Stimulated activated naive CD8-positive, alpha-beta T cell treated with anti-CD3 and anti-CD28 coated beads, Interleukin-15, amount 100 ng/mL, for 72 hours (primary cell): Measurements from ENCODE around the gene EDN2.

Source experiments
- ATAC-seq: fragments of 150-1000 bp; cut with Tn5 transposase; 2 replicates; pipeline ENCODE4 v1.10.0; 2021; ENCODE audit warnings: mild to moderate bottlenecking, moderate library complexity
- DNase-seq, 2 donors: peaks; one replicate each; pipeline ENCODE4 v3.0.0; 2021 to 2022
- H3K27ac Mint-ChIP-seq, 2 donors: one replicate each; pipeline ENCODE4 v1.8.0; 2022; ENCODE audit warnings: mild to moderate bottlenecking in 2 of 2, mixed read lengths in 2 of 2, moderate library complexity in 2 of 2
- H3K27me3 Mint-ChIP-seq: one replicate; pipeline ENCODE4 v1.8.0; 2022; ENCODE audit warnings: mixed read lengths
- H3K4me1 Mint-ChIP-seq: one replicate; pipeline ENCODE4 v1.8.0; 2022; ENCODE audit warnings: mild to moderate bottlenecking, mixed read lengths
- H3K4me3 Mint-ChIP-seq, 2 donors: one replicate each; pipeline ENCODE4 v1.8.0; 2022; ENCODE audit warnings: mild to moderate bottlenecking in 2 of 2, mixed read lengths in 2 of 2, moderate library complexity in 1 of 2
- H3K9me3 Mint-ChIP-seq, 2 donors: one replicate each; pipeline ENCODE4 v1.8.0; 2022; ENCODE audit warnings: mixed read lengths in 2 of 2

EDN2 gene

DNA sequence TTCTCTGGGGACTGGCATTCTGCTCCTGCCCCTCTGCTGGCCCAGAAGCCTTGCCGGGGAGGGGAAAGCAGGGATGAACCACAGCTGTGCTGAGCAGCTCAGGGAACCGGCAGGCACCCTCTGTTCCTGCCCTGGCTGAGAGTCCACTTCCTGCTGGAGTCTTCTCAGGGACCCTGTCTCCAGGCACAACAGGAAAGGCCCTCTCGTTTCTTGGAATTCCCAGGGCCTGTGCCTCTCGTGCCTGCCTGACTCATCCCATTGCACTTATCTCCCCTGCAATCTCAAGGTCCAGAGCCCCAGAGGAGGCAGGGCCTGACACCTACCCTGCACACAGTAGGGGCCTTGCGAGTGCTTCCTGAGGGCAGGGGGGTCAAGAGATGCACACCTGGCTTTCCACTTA lies 1.1 kb upstream of the EDN2 start:
- no peak for ATAC-seq
- Mint-ChIP-seq H3K27ac (no peak overlapping the region), H3K4me3 (no peak overlapping the region), H3K4me1 (peaks cover 16% of the 10 kb centered on the region), H3K9me3 (no peaks in the 10 kb centered on the region), H3K27me3 (peaks cover 58% of the 10 kb centered on the region)
- no peak for DNase-seq

DNA sequence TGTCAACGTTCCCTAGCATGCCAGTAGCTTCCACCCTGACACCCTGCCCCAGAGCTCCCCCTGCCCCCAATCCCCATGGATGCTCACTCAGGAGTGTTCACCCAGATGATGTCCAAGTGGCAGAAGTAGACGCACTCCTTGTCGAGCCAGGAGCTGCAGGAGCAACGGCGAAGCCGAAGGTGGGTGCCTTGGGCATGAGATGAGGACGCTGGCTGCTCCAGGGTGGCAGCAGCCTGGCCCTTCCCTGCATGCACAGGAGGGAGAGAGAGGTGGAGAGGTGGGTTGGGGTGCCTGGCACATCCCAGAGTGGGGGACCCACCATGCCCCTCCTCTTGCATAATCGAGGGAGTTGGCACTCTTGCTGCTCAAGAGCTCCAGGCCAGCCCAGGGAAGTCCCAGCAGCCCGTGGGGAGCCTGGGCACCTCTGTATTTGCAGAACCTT lies 502 bp downstream of the EDN2 start:
- H3K27me3 Mint-ChIP-seq: peaks cover 57% of the 10 kb centered on the region
- no peak overlapping the region for H3K4me3 Mint-ChIP-seq
- H3K4me1 Mint-ChIP-seq: peaks cover 16% of the 10 kb centered on the region
- H3K27ac Mint-ChIP-seq: no peak overlapping the region
- DNase-seq (no peak), ATAC-seq (no peak)
- no peaks in the 10 kb centered on the region for H3K9me3 Mint-ChIP-seq

DNA sequence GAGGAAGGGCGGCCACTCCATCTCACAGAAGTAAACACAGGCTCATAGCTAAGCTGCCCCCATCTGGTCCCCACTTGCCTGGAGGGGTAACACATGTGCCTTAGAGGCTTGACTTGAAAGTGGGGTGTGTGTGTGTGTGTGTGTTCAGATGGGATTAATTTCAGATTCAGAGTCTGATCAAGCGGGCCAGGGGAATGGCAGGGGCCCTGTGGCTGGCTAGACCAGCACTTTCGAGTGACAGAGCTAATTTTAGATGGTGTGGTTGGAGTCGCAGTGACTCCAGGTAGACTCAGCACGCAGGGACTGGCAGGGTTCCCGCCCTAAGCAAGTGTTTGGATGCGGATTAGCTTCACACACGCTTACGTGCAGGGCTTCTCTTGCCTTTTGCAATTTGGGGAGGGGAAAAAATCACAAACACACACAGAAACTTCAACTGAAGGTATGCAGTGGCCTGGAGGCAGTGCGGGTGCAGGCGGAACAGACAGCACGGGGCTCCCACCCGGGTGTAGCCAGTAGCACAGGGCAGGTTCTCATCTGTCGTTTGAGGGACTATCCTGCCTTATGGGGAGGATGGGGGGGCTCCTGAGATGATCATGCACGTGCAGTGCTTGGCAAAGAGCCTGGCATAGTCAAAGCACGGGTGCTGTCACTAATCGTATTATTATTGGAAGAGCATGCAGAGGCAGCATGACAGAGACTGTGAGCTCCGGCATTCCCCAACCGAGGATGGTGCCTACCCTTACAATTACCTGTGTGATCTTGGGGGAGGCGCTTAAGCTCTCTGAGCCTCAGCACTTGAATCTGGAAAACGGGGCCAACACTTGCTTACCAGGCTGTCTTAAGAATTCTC lies 1.3 kb downstream of the EDN2 start:
- ATAC-seq (no peak), DNase-seq (no peak)
- Mint-ChIP-seq H3K27ac (peak overlapping the region in 1 of 2 donors; percentile 74), H3K4me1 (peaks cover 16% of the 10 kb centered on the region), H3K4me3 (no peak overlapping the region), H3K9me3 (no peaks in the 10 kb centered on the region), H3K27me3 (peaks cover 58% of the 10 kb centered on the region)

- H3K4me1 Mint-ChIP-seq: peaks cover 16% of the 10 kb centered on the region
- no peak for ATAC-seq
- no peak for DNase-seq
- H3K9me3 Mint-ChIP-seq: no peaks in the 10 kb centered on the region
- H3K4me3 Mint-ChIP-seq: no peak overlapping the region
- H3K27me3 Mint-ChIP-seq: peaks cover 54% of the 10 kb centered on the region
- H3K27ac Mint-ChIP-seq: peak overlapping the region in 1 of 2 donors; percentile 93
These were observed 2.3 kb downstream of the EDN2 start for GRCh38 chr1:41482001-41482765.

GRCh38 chr1:41481109-41481775 lies 3.2 kb downstream of the EDN2 start:
- peaks cover 45% of the 10 kb centered on the region for H3K27me3 Mint-ChIP-seq
- ATAC-seq: no peak
- H3K9me3 Mint-ChIP-seq: no peaks in the 10 kb centered on the region
- no peak overlapping the region for H3K4me3 Mint-ChIP-seq
- H3K4me1 Mint-ChIP-seq: peaks cover 10% of the 10 kb centered on the region
- no peak overlapping the region for H3K27ac Mint-ChIP-seq
- no peak for DNase-seq

DNA sequence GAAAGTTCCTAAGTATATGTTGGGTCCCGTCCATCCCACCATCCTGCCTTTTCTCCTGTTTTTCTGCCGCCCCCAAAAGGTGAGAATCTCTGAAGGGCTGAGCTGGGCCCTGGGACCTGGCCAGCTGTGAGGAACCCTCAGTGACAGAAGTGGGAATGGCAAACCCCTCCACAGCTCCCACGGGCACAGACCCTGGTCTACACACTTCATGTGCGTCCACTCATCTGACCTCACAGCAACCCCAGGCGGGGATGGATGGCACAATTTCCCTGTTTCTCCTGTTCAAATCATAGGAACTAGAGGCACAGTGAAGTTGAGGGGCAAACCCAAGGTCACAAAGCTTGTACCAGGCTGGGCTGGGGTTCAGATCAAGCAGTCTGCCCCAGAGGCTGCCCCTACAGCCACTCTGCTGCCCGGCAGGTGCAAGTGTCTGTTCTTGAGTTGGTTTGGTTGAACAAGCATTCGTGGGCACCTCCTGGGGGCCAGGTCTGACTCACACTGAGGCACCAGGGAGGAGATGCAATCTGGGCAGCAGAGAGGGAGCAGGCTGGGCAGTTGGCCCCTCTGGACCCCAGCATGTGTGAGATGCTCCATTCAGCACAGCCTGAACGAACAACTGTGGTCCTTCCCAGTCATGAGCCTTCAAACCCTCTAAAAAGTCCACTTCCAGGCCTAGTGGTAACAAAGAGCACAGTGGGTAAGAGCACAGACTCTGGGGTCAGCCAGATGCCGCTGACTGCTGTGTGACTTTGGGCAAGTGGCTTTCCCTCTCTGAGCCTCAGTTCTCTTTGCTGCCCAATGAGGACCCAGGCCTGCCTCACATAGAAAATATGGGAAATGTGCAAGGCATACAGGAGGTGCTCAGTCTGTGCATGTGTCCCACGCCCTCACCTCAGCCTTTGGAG lies 4.0 kb downstream of the EDN2 start:
- peaks cover 37% of the 10 kb centered on the region for H3K27me3 Mint-ChIP-seq
- ATAC-seq (no peak), DNase-seq (no peak)
- no peaks in the 10 kb centered on the region for H3K9me3 Mint-ChIP-seq
- H3K4me3 Mint-ChIP-seq: no peak overlapping the region
- peaks cover 6% of the 10 kb centered on the region for H3K4me1 Mint-ChIP-seq
- H3K27ac Mint-ChIP-seq: no peak overlapping the region

DNA sequence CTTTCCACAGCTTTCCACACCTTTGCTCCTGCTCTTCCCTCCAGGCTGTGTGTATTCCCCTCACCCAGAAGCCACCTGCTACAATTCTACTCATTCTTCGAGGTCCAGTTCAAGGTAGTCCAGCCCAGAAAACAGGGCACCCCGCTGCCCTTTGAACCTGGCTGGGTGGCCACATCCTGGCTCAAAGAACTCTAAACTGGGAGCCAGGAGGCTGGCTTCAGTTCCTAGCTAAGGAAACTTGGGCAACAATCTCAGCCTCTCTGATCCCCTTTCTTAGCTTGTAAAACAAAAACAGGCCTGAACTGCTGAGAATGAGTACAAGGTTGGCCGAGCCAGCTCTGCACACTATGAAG lies 4.7 kb downstream of the EDN2 start:
- DNase-seq: no peak
- no peak overlapping the region for H3K27ac Mint-ChIP-seq
- H3K9me3 Mint-ChIP-seq: no peaks in the 10 kb centered on the region
- H3K27me3 Mint-ChIP-seq: peaks cover 30% of the 10 kb centered on the region
- H3K4me3 Mint-ChIP-seq: no peak overlapping the region
- H3K4me1 Mint-ChIP-seq: peaks cover 6% of the 10 kb centered on the region
- ATAC-seq: no peak

- no peak for ATAC-seq
- H3K27me3 Mint-ChIP-seq: peaks cover 27% of the 10 kb centered on the region
- peaks cover 6% of the 10 kb centered on the region for H3K4me1 Mint-ChIP-seq
- no peak overlapping the region for H3K4me3 Mint-ChIP-seq
- no peak for DNase-seq
- H3K9me3 Mint-ChIP-seq: no peaks in the 10 kb centered on the region
- H3K27ac Mint-ChIP-seq: no peak overlapping the region
These were observed 5.3 kb downstream of the EDN2 start for GRCh38 chr1:41479000-41479807.

GRCh38 chr1:41478118-41478748 lies 6.2 kb downstream of the EDN2 start:
- Mint-ChIP-seq H3K27ac (no peak overlapping the region), H3K27me3 (peaks cover 17% of the 10 kb centered on the region), H3K4me3 (no peak overlapping the region), H3K4me1 (peaks cover 6% of the 10 kb centered on the region), H3K9me3 (no peaks in the 10 kb centered on the region)
- no peak for ATAC-seq
- DNase-seq: no peak

DNA sequence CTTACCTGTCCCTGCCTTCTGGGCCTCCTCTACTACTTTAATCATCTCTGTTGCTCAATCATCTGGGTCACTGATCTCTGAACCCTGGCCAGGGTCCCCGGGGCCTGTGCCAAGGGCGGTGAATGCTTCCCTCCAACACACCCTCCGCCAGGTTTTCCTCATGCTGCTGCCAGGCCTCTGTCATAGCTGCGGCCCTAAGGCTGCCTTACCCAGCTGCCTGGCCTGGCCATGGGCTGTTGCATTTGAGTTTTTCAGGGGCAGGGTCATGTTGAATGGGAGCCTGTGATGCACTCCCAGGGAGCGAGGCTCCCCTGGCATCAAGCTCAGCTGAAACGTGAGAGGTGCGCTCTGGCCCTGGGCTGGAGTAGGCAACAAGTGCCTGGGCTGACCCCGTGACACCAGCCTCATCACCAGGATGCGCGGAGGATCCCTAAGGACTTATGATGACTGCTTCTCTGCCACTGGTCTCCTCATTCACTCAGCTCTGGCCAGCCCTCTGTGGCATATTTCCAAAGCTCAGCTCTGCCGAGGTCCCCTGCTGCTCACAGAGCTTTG lies 7.6 kb downstream of the EDN2 start:
- no peaks in the 10 kb centered on the region for H3K9me3 Mint-ChIP-seq
- no peak overlapping the region for H3K27ac Mint-ChIP-seq
- ATAC-seq: no peak
- no peaks in the 10 kb centered on the region for H3K4me1 Mint-ChIP-seq
- no peak for DNase-seq
- H3K27me3 Mint-ChIP-seq: peaks cover 12% of the 10 kb centered on the region
- no peak overlapping the region for H3K4me3 Mint-ChIP-seq

- Mint-ChIP-seq H3K9me3 (no peaks in the 10 kb centered on the region), H3K27ac (no peak overlapping the region), H3K4me1 (no peaks in the 10 kb centered on the region), H3K27me3 (peaks cover 12% of the 10 kb centered on the region), H3K4me3 (no peak overlapping the region)
- DNase-seq (no peak), ATAC-seq (no peak)
These were observed 8.5 kb downstream of the EDN2 start for GRCh38 chr1:41475859-41476567.

- no peaks in the 10 kb centered on the region for H3K4me1 Mint-ChIP-seq
- no peak for ATAC-seq
- H3K4me3 Mint-ChIP-seq: no peak overlapping the region
- no peaks in the 10 kb centered on the region for H3K9me3 Mint-ChIP-seq
- H3K27me3 Mint-ChIP-seq: peaks cover 12% of the 10 kb centered on the region
- H3K27ac Mint-ChIP-seq: peak overlapping the region in 1 of 2 donors; percentile 52
- no peak for DNase-seq
These were observed 9.1 kb downstream of the EDN2 start for GRCh38 chr1:41475346-41475745.

- DNase-seq (no peak), ATAC-seq (no peak)
These were observed 9.8 kb downstream of the EDN2 start for GRCh38 chr1:41474490-41475271.

More at GRCh38 chr1:41474490-41475271, 9.8 kb downstream of the EDN2 start:
- Mint-ChIP-seq H3K4me3 (no peak overlapping the region), H3K27me3 (peaks cover 8% of the 10 kb centered on the region), H3K27ac (peak overlapping the region; percentile 16 to 20), H3K9me3 (no peaks in the 10 kb centered on the region), H3K4me1 (no peaks in the 10 kb centered on the region)
